Spleen (tissue), 11 donors: ENCODE data around the gene APOBEC3A. TPM values are rescaled to one million over a fixed set of nuclear protein-coding genes. Genes with fewer than 3 reads are reported as not detected.
"Not testable (repeated sequence)": the region's sequence is repeated elsewhere in the genome, so short reads cannot be mapped to it uniquely, and the experiment has no call there.

ENCODE experiments used
- DNase-seq: peaks from one replicate; pipeline ENCODE4 v3.0.0-alpha.2; 2020
- H3K27ac ChIP-seq, 8 donors: fragments of 200-600 bp; sonication (generic) in 7 of 8; 1 replicate in 4 of 8; 2 replicates in 4 of 8; pipeline versions ENCODE4 v1.5.0 to v1.8.0; 2016 to 2021; ENCODE audit warnings: inconsistent platforms in 4 of 8, mild to moderate bottlenecking in 4 of 8, moderate library complexity in 1 of 8
- H3K27me3 ChIP-seq, 7 donors: fragments of 200-600 bp; sonication (generic) in 6 of 7; replicated peaks in 1 of 7; 1 replicate in 4 of 7; 2 replicates in 3 of 7; pipeline versions ENCODE4 v1.5.0 to v1.8.0; 2016 to 2021; ENCODE audit warnings: inconsistent platforms in 3 of 7, mild to moderate bottlenecking in 1 of 7
- H3K36me3 ChIP-seq, 6 donors: fragments of 200-600 bp; sonication (generic) in 5 of 6; 1 replicate in 4 of 6; 2 replicates in 2 of 6; pipeline versions ENCODE4 v1.5.0 to v1.8.0; 2016 to 2021; ENCODE audit warnings: inconsistent platforms in 2 of 6
- H3K4me1 ChIP-seq, 6 donors: fragments of 200-600 bp; sonication (generic) in 5 of 6; 1 replicate in 3 of 6; 2 replicates in 3 of 6; pipeline versions ENCODE4 v1.5.0 to v1.8.0; 2016 to 2021; ENCODE audit warnings: inconsistent platforms in 3 of 6
- H3K4me3 ChIP-seq, 8 donors: fragments of 200-600 bp; sonication (generic) in 7 of 8; 1 replicate in 4 of 8; 2 replicates in 4 of 8; pipeline versions ENCODE4 v1.5.0 to v1.8.0; 2016 to 2021; ENCODE audit warnings: inconsistent platforms in 4 of 8, mild to moderate bottlenecking in 4 of 8, moderate library complexity in 2 of 8
- H3K9me3 ChIP-seq, 8 donors: fragments of 200-600 bp; sonication (generic) in 7 of 8; 1 replicate in 4 of 8; 2 replicates in 4 of 8; pipeline versions ENCODE4 v1.5.0 to v1.8.0; 2016 to 2021; ENCODE audit warnings: inconsistent platforms in 4 of 8
- POLR2A ChIP-seq, 3 donors: fragments of 450-650 bp; IDR thresholded peaks; one replicate each; pipeline ENCODE4 v1.5.1; 2017; ENCODE audit warnings: antibody characterized with exemption in 3 of 3, mild to moderate bottlenecking in 1 of 3
- POLR2AphosphoS5 ChIP-seq, 3 donors: sonication (generic); formaldehyde crosslinking; IDR thresholded peaks; one replicate each; pipeline ENCODE4 v1.5.1; 2017; ENCODE audit warnings: antibody characterized with exemption in 3 of 3
- WGBS, 5 donors: extraction: QIAGEN DNeasy Blood & Tissue Kit in 3 of 5; methylation state at CpG; one replicate each; pipeline versions ENCODE4 v1.1.5 to v1.1.7; 2013 to 2018; 5-methylcytosine and 5-hydroxymethylcytosine counted together
- intact Hi-C: fragments of 100-400 bp; cut with DNase I; formaldehyde crosslinking; loops from one replicate; pipeline ENCODE4 v1.15.0; 2023; ENCODE audit warnings: low total_unique reads
- polyA plus RNA-seq, 3 donors: library from polyadenylated mRNA; stranded (reverse); fragments of 200-250 nt; gene quantifications; one replicate each; pipeline ENCODE4 v1.2.1, GENCODE V29; 2013
- total RNA-seq, 7 donors: library from RNA; depleted of rRNA in 3 of 7; stranded (reverse); fragments of >200 nt in 3 of 7; fragmentation: NEBNext Ultra II Directional in 4 of 7; extraction: Animal tissue kit (Norgen Biotek cat#: 25700) in 4 of 7; gene quantifications; one replicate each; pipeline versions ENCODE4 v1.1.0 to v1.2.1, GENCODE V29; 2016 to 2021
- TF ChIP-seq, protein P1 (sequence below), 11 experiments: fragments of 200-600 bp in 7 of 11; fragments of 450-650 bp in 4 of 11; sonication (generic) in 4 of 11; IDR thresholded peaks in 8 of 11; conservative IDR thresholded peaks in 3 of 11; 1 replicate in 7 of 11; 2 replicates in 4 of 11; pipeline versions ENCODE4 v1.4.0 to v1.8.0; 2016 to 2021; ENCODE audit warnings: antibody characterized with exemption in 11 of 11, inconsistent platforms in 4 of 11, mild to moderate bottlenecking in 1 of 11
- donor health status: healthy with polysubstance abuse.
- donor health status: DM: no; HTN: no; CAD: no; lungs with moderate emphysema.
- donor health status: DM: no; HTN: no; CAD: no.
- donor health status: Bipolar disorder and iron deficiency.
- donor health status: healthy.
- donor health status: DM: no; HTN: no; CAD: no.
- donor health status: DM: yes; HTN: yes; CAD: no.

APOBEC3A gene
- total and polyA plus RNA-seq, 10 donors, result 1.2 to 163 (median 46.1) TPM

GRCh38 chr22:38974170-38974825, 16.9 kb downstream of the APOBEC3A start:
- peaks cover 0 to 24% (median 6%) of the 10 kb centered on the region in 6 donors for H3K4me1 ChIP-seq
- WGBS, 5 donors, result 87 to 92% (median 90%) methylated on average over 18 of the region's 18 CpGs; no CpG with 5 or more reads in 1 of the 5 donors

DNA sequence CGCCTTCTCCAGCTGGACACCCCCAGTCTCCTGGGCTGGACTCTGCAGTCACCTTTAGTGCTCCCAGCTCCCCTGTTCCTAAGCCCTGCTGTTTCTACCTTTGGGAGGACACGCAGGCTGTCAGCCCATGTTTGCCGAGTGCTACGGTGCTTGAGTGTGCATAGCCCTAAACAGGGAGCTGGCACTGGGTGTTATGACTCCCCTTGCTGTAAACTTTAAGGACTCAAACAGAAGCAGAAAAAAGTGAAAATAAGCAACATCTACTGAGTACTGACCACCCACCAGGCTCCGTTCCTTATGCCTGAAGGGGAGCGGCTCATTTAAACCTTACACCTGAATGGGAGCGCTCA, 17.4 kb downstream of the APOBEC3A start:
- WGBS, 5 donors, result 87 to 98% (median 90%) methylated on average over 7 of the region's 7 CpGs; no CpG with 5 or more reads in 1 of the 5 donors

More at GRCh38 chr22:38974170-38974825, 16.9 kb downstream of the APOBEC3A start:
- no peak for DNase-seq
- Histone ChIP-seq H3K9me3 (no peaks in the 10 kb centered on the region), H3K27me3 (peaks cover 0 to 27% (median 0%) of the 10 kb centered on the region in 7 donors), H3K36me3 (no peaks in the 10 kb centered on the region), H3K27ac (no peak overlapping the region), H3K4me3 (no peak overlapping the region)
- TF ChIP-seq POLR2AphosphoS5 (IDR thresholded peaks at IDR 0.05) (no peak), POLR2A (IDR thresholded peaks at IDR 0.05) (no peak)
- TF ChIP-seq, protein P1, sequence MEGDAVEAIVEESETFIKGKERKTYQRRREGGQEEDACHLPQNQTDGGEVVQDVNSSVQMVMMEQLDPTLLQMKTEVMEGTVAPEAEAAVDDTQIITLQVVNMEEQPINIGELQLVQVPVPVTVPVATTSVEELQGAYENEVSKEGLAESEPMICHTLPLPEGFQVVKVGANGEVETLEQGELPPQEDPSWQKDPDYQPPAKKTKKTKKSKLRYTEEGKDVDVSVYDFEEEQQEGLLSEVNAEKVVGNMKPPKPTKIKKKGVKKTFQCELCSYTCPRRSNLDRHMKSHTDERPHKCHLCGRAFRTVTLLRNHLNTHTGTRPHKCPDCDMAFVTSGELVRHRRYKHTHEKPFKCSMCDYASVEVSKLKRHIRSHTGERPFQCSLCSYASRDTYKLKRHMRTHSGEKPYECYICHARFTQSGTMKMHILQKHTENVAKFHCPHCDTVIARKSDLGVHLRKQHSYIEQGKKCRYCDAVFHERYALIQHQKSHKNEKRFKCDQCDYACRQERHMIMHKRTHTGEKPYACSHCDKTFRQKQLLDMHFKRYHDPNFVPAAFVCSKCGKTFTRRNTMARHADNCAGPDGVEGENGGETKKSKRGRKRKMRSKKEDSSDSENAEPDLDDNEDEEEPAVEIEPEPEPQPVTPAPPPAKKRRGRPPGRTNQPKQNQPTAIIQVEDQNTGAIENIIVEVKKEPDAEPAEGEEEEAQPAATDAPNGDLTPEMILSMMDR (IDR thresholded peaks at IDR 0.05 in 8 of 11, conservative IDR thresholded peaks at IDR 0.05 in 3 of 11), result no peak
- intact Hi-C loops, result no loop called here

DNA sequence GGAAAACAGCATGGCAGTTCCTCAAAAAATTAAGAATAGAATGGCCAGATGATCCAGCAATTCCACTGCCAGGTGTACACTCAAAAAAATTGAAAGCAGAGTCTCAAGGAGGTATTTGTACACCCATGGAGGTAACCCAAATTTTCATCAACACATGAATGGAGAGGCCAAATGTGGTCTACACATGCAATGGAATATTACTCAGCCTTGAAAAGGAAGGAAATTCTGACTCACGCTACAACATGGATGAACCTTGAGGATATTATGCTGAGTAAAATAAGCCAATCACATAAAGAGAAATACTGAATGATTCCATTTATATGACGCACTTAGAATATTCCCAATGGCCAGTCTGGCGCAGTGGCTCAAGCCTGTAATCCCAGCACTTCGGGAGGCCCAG, 19.9 kb downstream of the APOBEC3A start:
- intact Hi-C loops, result not testable (repeated sequence)
- WGBS, 5 donors, result 85 to 96% (median 95%) methylated on average over 4 of the region's 4 CpGs; no CpG with 5 or more reads in 1 of the 5 donors
- H3K27me3 ChIP-seq, result peaks cover 0 to 11% (median 0%) of the 10 kb centered on the region in 7 donors

More for the DNA sequence above, 17.4 kb downstream of the APOBEC3A start:
- no peak overlapping the region for H3K27ac ChIP-seq
- peaks cover 0 to 24% (median 6%) of the 10 kb centered on the region in 6 donors for H3K4me1 ChIP-seq
- TF ChIP-seq POLR2AphosphoS5 (IDR thresholded peaks at IDR 0.05) (no peak), POLR2A (IDR thresholded peaks at IDR 0.05) (no peak)
- TF ChIP-seq, protein P1 (IDR thresholded peaks at IDR 0.05 in 8 of 11, conservative IDR thresholded peaks at IDR 0.05 in 3 of 11), result no peak
- intact Hi-C loops, result no loop called here
- no peaks in the 10 kb centered on the region for H3K36me3 ChIP-seq
- peaks cover 0 to 23% (median 0%) of the 10 kb centered on the region in 7 donors for H3K27me3 ChIP-seq
- no peak overlapping the region for H3K4me3 ChIP-seq
- H3K9me3 ChIP-seq, result no peaks in the 10 kb centered on the region
- no peak for DNase-seq

GRCh38 chr22:38980587-38980986, 23.2 kb downstream of the APOBEC3A start:
- intact Hi-C loops, H3K27ac ChIP-seq, H3K36me3 ChIP-seq, H3K27me3 ChIP-seq, H3K4me3 ChIP-seq, DNase-seq: not testable (repeated sequence)
- Histone ChIP-seq H3K9me3 (peaks cover 0 to 11% (median 0%) of the 10 kb centered on the region in 8 donors), H3K4me1 (peaks cover 4 to 40% (median 23%) of the 10 kb centered on the region in 6 donors)
- WGBS, 5 donors, result 78 to 87% (median 81%) methylated on average over 10 of the region's 10 CpGs; no CpG with 5 or more reads in 1 of the 5 donors

More for the DNA sequence above, 19.9 kb downstream of the APOBEC3A start:
- H3K4me1 ChIP-seq, result peaks cover 4 to 32% (median 21%) of the 10 kb centered on the region in 6 donors
- not testable (repeated sequence) for H3K9me3 ChIP-seq, H3K4me3 ChIP-seq, H3K27ac ChIP-seq, H3K36me3 ChIP-seq, DNase-seq
